Measurements from ENCODE around the gene EYA3.

Gene EYA3

GRCh38 chr1:27935721-27936120 lies 152.7 kb downstream of the EYA3 start:
- DNase-seq, result no peak

GRCh38 chr1:27934818-27935549 lies 153.4 kb downstream of the EYA3 start, which contains the start of gene SMPDL3B:
Gene SMPDL3B (plus strand): TSS chr1:27935000. CDS start chr1:27935184, 184 bp downstream.
- DNase-seq, result peak; percentile 35

GRCh38 chr1:27931759-27932158 lies 156.7 kb downstream of the EYA3 start:
- no peak for DNase-seq

GRCh38 chr1:27931184-27931583 lies 157.2 kb downstream of the EYA3 start:
- no peak for DNase-seq

- no peak for DNase-seq
These were observed 160.0 kb downstream of the EYA3 start for GRCh38 chr1:27928216-27928954.

- no peak for DNase-seq
These were observed 166.1 kb downstream of the EYA3 start for GRCh38 chr1:27922272-27922671.
